Naive thymus-derived CD8-positive, alpha-beta T cell (primary cell): ENCODE data around the gene OR10V1. TPM values are rescaled to one million over a fixed set of nuclear protein-coding genes. Genes with fewer than 3 reads are reported as not detected.

Experiments
- ATAC-seq, 2 donors: fragments of 150-1000 bp; cut with Tn5 transposase in 1 of 2; sonication (Bioruptor Pico), chemical (Tn5 transposase) in 1 of 2; 1 replicate in 1 of 2; 2 replicates in 1 of 2; pipeline ENCODE4 v1.10.0; 2021; ENCODE audit warnings: mild to moderate bottlenecking in 2 of 2, moderate library complexity in 2 of 2
- POLR2A ChIA-PET: fragments of 350-600 bp; sonication (Branson Sonifier 250); formaldehyde crosslinking; loops from one replicate; lab custom pipeline; 2021; ENCODE audit warnings: antibody characterized with exemption; lab: Charles Lee
- DNase-seq, 10 donors: peaks; one replicate each; pipeline versions ENCODE4 v3.0.0 to v3.0.0-alpha.2; 2020 to 2022
- H3K27ac Mint-ChIP-seq, 10 donors: one replicate each; pipeline ENCODE4 v1.8.0; 2020 to 2022; ENCODE audit warnings: mild to moderate bottlenecking in 10 of 10, mixed read lengths in 10 of 10, moderate library complexity in 4 of 10, inconsistent platforms in 1 of 10
- H3K27me3 Mint-ChIP-seq, 5 donors: one replicate each; pipeline ENCODE4 v1.8.0; 2021 to 2022; ENCODE audit warnings: mixed read lengths in 5 of 5
- H3K36me3 Mint-ChIP-seq, 3 donors: one replicate each; pipeline ENCODE4 v1.8.0; 2020 to 2022; ENCODE audit warnings: mixed read lengths in 3 of 3, mild to moderate bottlenecking in 2 of 3, inconsistent platforms in 1 of 3
- H3K4me1 Mint-ChIP-seq, 4 donors: one replicate each; pipeline ENCODE4 v1.8.0; 2021 to 2022; ENCODE audit warnings: mixed read lengths in 4 of 4
- H3K4me3 Mint-ChIP-seq, 10 donors: one replicate each; pipeline ENCODE4 v1.8.0; 2020 to 2022; ENCODE audit warnings: mild to moderate bottlenecking in 10 of 10, mixed read lengths in 10 of 10, moderate library complexity in 6 of 10, inconsistent platforms in 1 of 10
- H3K9me3 Mint-ChIP-seq, 9 donors: one replicate each; pipeline ENCODE4 v1.8.0; 2020 to 2022; ENCODE audit warnings: mixed read lengths in 9 of 9, mild to moderate bottlenecking in 3 of 9, inconsistent platforms in 1 of 9, moderate library complexity in 1 of 9
- polyA plus RNA-seq, 3 donors: library from polyadenylated mRNA; unstranded; fragments of 300-500 nt; fragmentation: Illumina TruSeq; gene quantifications; one replicate each; pipeline ENCODE4 v1.2.3, GENCODE V29; 2021
- total RNA-seq, 8 experiments: library from RNA in 2 of 8; stranded (reverse) in 2 of 8; gene quantifications; one replicate each; pipeline ENCODE4 v1.2.3 and lab custom pipeline; 2021 to 2026

The OR10V1 gene
- total and polyA plus RNA-seq, 5 experiments from 2014 or later: not detected

GRCh38 chr11:59753650-59754493, 40.2 kb upstream of the OR10V1 start:
- peak overlapping the region; percentile 70 to 90 (median 83) for H3K27ac Mint-ChIP-seq

GRCh38 chr11:59746111-59746510, 32.5 kb upstream of the OR10V1 start:
- H3K27me3 Mint-ChIP-seq: peaks cover 32 to 48% (median 37%) of the 10 kb centered on the region in 5 donors
- H3K27ac Mint-ChIP-seq: no peak overlapping the region
- H3K36me3 Mint-ChIP-seq: no peaks in the 10 kb centered on the region
- no peak for DNase-seq
- H3K9me3 Mint-ChIP-seq: no peaks in the 10 kb centered on the region
- POLR2A ChIA-PET: no interaction called here
- no peak overlapping the region for H3K4me3 Mint-ChIP-seq
- no peaks in the 10 kb centered on the region for H3K4me1 Mint-ChIP-seq
- no peak for ATAC-seq

More at GRCh38 chr11:59753650-59754493, 40.2 kb upstream of the OR10V1 start:
- no peaks in the 10 kb centered on the region for H3K9me3 Mint-ChIP-seq
- peak overlapping the region; percentile 86 to 100 (median 94) for H3K4me3 Mint-ChIP-seq
- H3K4me1 Mint-ChIP-seq: peaks cover 13 to 28% (median 24%) of the 10 kb centered on the region in 4 donors
- DNase-seq (peak; percentile 65 to 91 (median 80)), ATAC-seq (peak; percentile 61 to 68)
- no peaks in the 10 kb centered on the region for H3K36me3 Mint-ChIP-seq
- H3K27me3 Mint-ChIP-seq: peaks cover 8 to 16% (median 10%) of the 10 kb centered on the region in 5 donors
- POLR2A ChIA-PET: interaction anchor here (0.6 to 2.4 kb wide), 6 partner anchors 47 to 85 kb away, joined by 3 to 12 read pairs (median 4); partner anchors contain the start of genes MRPL16 and PATL1

- POLR2A ChIA-PET: no interaction called here
- no peaks in the 10 kb centered on the region for H3K36me3 Mint-ChIP-seq
- ATAC-seq: no peak
- H3K27me3 Mint-ChIP-seq: peaks cover 0 to 3% (median 0%) of the 10 kb centered on the region in 5 donors
- peaks cover 0 to 8% (median 0%) of the 10 kb centered on the region in 4 donors for H3K4me1 Mint-ChIP-seq
- no peaks in the 10 kb centered on the region for H3K9me3 Mint-ChIP-seq
- no peak overlapping the region for H3K4me3 Mint-ChIP-seq
- H3K27ac Mint-ChIP-seq: no peak overlapping the region
- no peak for DNase-seq
Measured at GRCh38 chr11:59730896-59731565, 17.4 kb upstream of the OR10V1 start.

- DNase-seq (no peak), ATAC-seq (no peak)
- H3K27ac Mint-ChIP-seq: no peak overlapping the region
- H3K4me3 Mint-ChIP-seq: no peak overlapping the region
- H3K27me3 Mint-ChIP-seq: peaks cover 0 to 3% (median 0%) of the 10 kb centered on the region in 5 donors
- H3K36me3 Mint-ChIP-seq: no peaks in the 10 kb centered on the region
- peaks cover 0 to 8% (median 0%) of the 10 kb centered on the region in 4 donors for H3K4me1 Mint-ChIP-seq
- POLR2A ChIA-PET: no interaction called here
- no peaks in the 10 kb centered on the region for H3K9me3 Mint-ChIP-seq
Measured at GRCh38 chr11:59729834-59730233, 16.2 kb upstream of the OR10V1 start.

GRCh38 chr11:59728913-59729312, 15.3 kb upstream of the OR10V1 start:
- DNase-seq (no peak), ATAC-seq (no peak)
- POLR2A ChIA-PET: no interaction called here
- Mint-ChIP-seq H3K9me3 (no peaks in the 10 kb centered on the region), H3K36me3 (no peaks in the 10 kb centered on the region), H3K4me1 (peaks cover 0 to 8% (median 0%) of the 10 kb centered on the region in 4 donors), H3K27ac (peak overlapping the region in 1 of 10 donors; percentile 37), H3K4me3 (no peak overlapping the region), H3K27me3 (peaks cover 0 to 5% (median 4%) of the 10 kb centered on the region in 5 donors)

GRCh38 chr11:59728154-59728553, 14.5 kb upstream of the OR10V1 start:
- POLR2A ChIA-PET: no interaction called here
- no peak overlapping the region for H3K27ac Mint-ChIP-seq
- no peaks in the 10 kb centered on the region for H3K36me3 Mint-ChIP-seq
- DNase-seq: no peak
- H3K9me3 Mint-ChIP-seq: no peaks in the 10 kb centered on the region
- H3K4me3 Mint-ChIP-seq: no peak overlapping the region
- H3K4me1 Mint-ChIP-seq: peaks cover 0 to 8% (median 0%) of the 10 kb centered on the region in 4 donors
- H3K27me3 Mint-ChIP-seq: peaks cover 0 to 10% (median 5%) of the 10 kb centered on the region in 5 donors
- no peak for ATAC-seq

- POLR2A ChIA-PET: no interaction called here
- H3K9me3 Mint-ChIP-seq: no peaks in the 10 kb centered on the region
- peaks cover 0 to 15% (median 6%) of the 10 kb centered on the region in 5 donors for H3K27me3 Mint-ChIP-seq
- H3K27ac Mint-ChIP-seq: peak overlapping the region in 1 of 10 donors; percentile 51
- H3K4me3 Mint-ChIP-seq: no peak overlapping the region
- ATAC-seq (no peak), DNase-seq (no peak)
- no peaks in the 10 kb centered on the region for H3K36me3 Mint-ChIP-seq
- H3K4me1 Mint-ChIP-seq: peaks cover 0 to 8% (median 0%) of the 10 kb centered on the region in 4 donors
Measured at GRCh38 chr11:59727426-59727825, 13.8 kb upstream of the OR10V1 start.

- DNase-seq (no peak), ATAC-seq (no peak)
- Mint-ChIP-seq H3K9me3 (no peaks in the 10 kb centered on the region), H3K4me3 (no peak overlapping the region), H3K27ac (no peak overlapping the region), H3K36me3 (no peaks in the 10 kb centered on the region), H3K27me3 (peaks cover 9 to 22% (median 13%) of the 10 kb centered on the region in 5 donors), H3K4me1 (peaks cover 0 to 5% (median 0%) of the 10 kb centered on the region in 4 donors)
- POLR2A ChIA-PET: no interaction called here
Measured at GRCh38 chr11:59724066-59724465, 10.4 kb upstream of the OR10V1 start.

GRCh38 chr11:59719556-59719955, 5.9 kb upstream of the OR10V1 start:
- H3K36me3 Mint-ChIP-seq: no peaks in the 10 kb centered on the region
- POLR2A ChIA-PET: no interaction called here
- DNase-seq (no peak), ATAC-seq (no peak)
- H3K4me1 Mint-ChIP-seq: no peaks in the 10 kb centered on the region
- H3K4me3 Mint-ChIP-seq: no peak overlapping the region
- no peaks in the 10 kb centered on the region for H3K9me3 Mint-ChIP-seq
- no peak overlapping the region for H3K27ac Mint-ChIP-seq
- peaks cover 20 to 32% (median 22%) of the 10 kb centered on the region in 5 donors for H3K27me3 Mint-ChIP-seq

GRCh38 chr11:59716051-59716450, 2.4 kb upstream of the OR10V1 start:
- H3K27me3 Mint-ChIP-seq: peaks cover 19 to 29% (median 20%) of the 10 kb centered on the region in 5 donors
- no peaks in the 10 kb centered on the region for H3K9me3 Mint-ChIP-seq
- H3K36me3 Mint-ChIP-seq: no peaks in the 10 kb centered on the region
- no peak overlapping the region for H3K4me3 Mint-ChIP-seq
- no peaks in the 10 kb centered on the region for H3K4me1 Mint-ChIP-seq
- no peak overlapping the region for H3K27ac Mint-ChIP-seq
- no peak for ATAC-seq
- DNase-seq: no peak
- POLR2A ChIA-PET: no interaction called here

- Mint-ChIP-seq H3K36me3 (no peaks in the 10 kb centered on the region), H3K9me3 (no peaks in the 10 kb centered on the region), H3K4me3 (no peak overlapping the region), H3K27me3 (peaks cover 12 to 27% (median 19%) of the 10 kb centered on the region in 5 donors), H3K27ac (no peak overlapping the region), H3K4me1 (no peaks in the 10 kb centered on the region)
- POLR2A ChIA-PET: no interaction called here
- DNase-seq (no peak), ATAC-seq (no peak)
Measured at GRCh38 chr11:59710136-59710847, 3.4 kb downstream of the OR10V1 start.

- H3K27ac Mint-ChIP-seq: no peak overlapping the region
- DNase-seq: no peak
- H3K4me3 Mint-ChIP-seq: no peak overlapping the region
- H3K27me3 Mint-ChIP-seq: peaks cover 9 to 26% (median 22%) of the 10 kb centered on the region in 5 donors
- H3K4me1 Mint-ChIP-seq: no peaks in the 10 kb centered on the region
- H3K36me3 Mint-ChIP-seq: no peaks in the 10 kb centered on the region
- no peak for ATAC-seq
- peaks cover 0 to 2% (median 0%) of the 10 kb centered on the region in 9 donors for H3K9me3 Mint-ChIP-seq
- POLR2A ChIA-PET: no interaction called here
Measured at GRCh38 chr11:59708537-59708936, 5.1 kb downstream of the OR10V1 start.
